ENCODE data around the gene SCAMP5.
A peak's percentile ranks its signal among the peaks of the same experiment; 100 is the strongest.

Gene SCAMP5

DNA sequence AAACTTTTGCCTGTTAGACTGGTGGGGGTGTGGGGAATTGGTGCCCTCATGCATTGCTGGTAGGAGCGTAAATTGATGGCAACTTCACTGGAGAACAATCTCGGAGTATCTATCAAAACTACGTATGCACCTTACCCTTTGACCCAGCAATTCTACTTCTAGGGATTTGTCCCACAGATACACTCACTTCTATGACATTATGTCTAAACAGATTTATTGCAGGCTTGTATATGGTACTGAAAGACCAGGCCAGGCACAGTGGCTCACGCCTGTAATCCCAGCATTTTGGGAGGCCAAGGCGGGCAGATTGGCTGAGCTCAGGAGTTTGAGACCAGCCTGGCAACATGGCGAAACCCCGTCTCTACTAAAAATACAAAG is 58.4 kb downstream of the SCAMP5 start:
- DNase-seq (ENCODE audit: low spot score in 2 of 2) (no peak), ATAC-seq (ENCODE audit: low read depth) (no peak)
- H3K9me3 Mint-ChIP-seq, result no peaks in the 10 kb centered on the region
- no peak overlapping the region for H3K27ac Mint-ChIP-seq
- H3K4me1 Mint-ChIP-seq, result no peaks in the 10 kb centered on the region
- H3K36me3 Mint-ChIP-seq, result peaks cover 3% of the 10 kb centered on the region
- no peaks in the 10 kb centered on the region for H3K27me3 Mint-ChIP-seq
- H3K4me3 Mint-ChIP-seq, result no peak overlapping the region

DNA sequence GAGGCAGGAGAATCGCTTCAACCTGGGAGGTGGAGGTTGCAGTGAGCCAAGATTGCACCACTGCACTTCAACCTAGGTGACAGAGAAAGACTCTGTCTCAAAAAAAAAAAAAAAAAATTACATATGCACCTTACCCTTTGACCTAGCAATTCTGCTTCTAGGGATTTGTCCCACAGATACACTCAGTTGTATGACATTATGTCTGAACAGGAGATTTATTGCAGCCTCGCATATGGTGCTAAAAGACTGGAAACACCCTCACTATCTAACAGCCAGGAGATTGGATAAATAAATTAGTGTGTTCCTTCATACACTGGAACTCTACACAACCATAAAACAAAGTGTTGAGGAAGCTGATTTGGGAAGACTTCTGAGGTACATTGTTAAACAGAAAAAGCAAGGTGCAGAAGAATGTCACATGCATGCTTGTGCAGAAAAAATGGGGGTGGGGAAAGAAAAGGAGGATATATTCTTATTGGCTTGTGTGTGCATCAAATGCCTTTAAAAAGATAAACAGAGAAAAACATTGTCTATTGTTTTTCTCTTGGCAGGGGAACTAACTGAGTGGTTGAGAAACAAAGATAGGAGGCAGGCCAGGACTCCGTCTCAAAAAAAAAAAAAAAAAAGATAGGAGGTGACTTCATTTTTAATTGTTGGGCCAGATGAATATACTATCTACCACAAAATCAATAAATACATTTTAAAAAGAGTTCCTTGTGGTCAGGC is 59.0 kb downstream of the SCAMP5 start:
- no peak for ATAC-seq (ENCODE audit: low read depth)
- Mint-ChIP-seq H3K4me3 (no peak overlapping the region), H3K27me3 (no peaks in the 10 kb centered on the region), H3K36me3 (peaks cover 3% of the 10 kb centered on the region), H3K4me1 (no peaks in the 10 kb centered on the region), H3K27ac (no peak overlapping the region), H3K9me3 (no peaks in the 10 kb centered on the region)
- DNase-seq (ENCODE audit: low spot score in 2 of 2), result no peak

GRCh38 chr15:75056036-75056435 is 60.7 kb downstream of the SCAMP5 start:
- Mint-ChIP-seq H3K27me3 (no peaks in the 10 kb centered on the region), H3K27ac (no peak overlapping the region), H3K4me1 (no peaks in the 10 kb centered on the region), H3K4me3 (no peak overlapping the region), H3K9me3 (no peaks in the 10 kb centered on the region), H3K36me3 (peaks cover 3% of the 10 kb centered on the region)
- ATAC-seq (ENCODE audit: low read depth) (no peak), DNase-seq (ENCODE audit: low spot score in 2 of 2) (no peak)

- Mint-ChIP-seq H3K9me3 (no peaks in the 10 kb centered on the region), H3K27ac (no peak overlapping the region), H3K27me3 (no peaks in the 10 kb centered on the region), H3K4me3 (no peak overlapping the region), H3K36me3 (peaks cover 2% of the 10 kb centered on the region), H3K4me1 (no peaks in the 10 kb centered on the region)
- ATAC-seq (ENCODE audit: low read depth) (no peak), DNase-seq (ENCODE audit: low spot score in 2 of 2) (no peak)
These were observed 63.0 kb downstream of the SCAMP5 start for GRCh38 chr15:75058127-75058905.

DNA sequence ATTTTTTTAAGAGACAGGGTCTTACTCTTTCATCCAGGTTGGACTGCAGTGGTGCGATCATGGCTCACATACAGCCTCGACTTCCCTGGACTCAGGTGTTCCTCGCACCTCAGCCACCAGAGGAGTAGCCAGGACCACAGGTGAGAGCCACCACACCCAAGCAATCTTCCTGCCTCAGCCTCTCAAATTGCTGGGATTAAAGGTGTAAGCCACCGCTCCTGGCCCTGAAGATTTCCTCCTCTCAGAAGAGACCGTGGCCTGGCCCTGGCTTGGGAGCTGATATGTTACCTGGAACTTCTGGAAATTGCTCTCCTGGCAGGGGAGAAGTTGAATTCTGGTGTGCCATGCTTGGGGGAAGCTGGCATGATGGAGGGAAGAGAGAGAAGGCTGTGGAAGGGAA is 64.2 kb downstream of the SCAMP5 start:
- no peak overlapping the region for H3K4me3 Mint-ChIP-seq
- H3K27ac Mint-ChIP-seq, result no peak overlapping the region
- no peaks in the 10 kb centered on the region for H3K4me1 Mint-ChIP-seq
- peaks cover 2% of the 10 kb centered on the region for H3K36me3 Mint-ChIP-seq
- DNase-seq (ENCODE audit: low spot score in 2 of 2) (no peak), ATAC-seq (ENCODE audit: low read depth) (no peak)
- no peaks in the 10 kb centered on the region for H3K27me3 Mint-ChIP-seq
- no peaks in the 10 kb centered on the region for H3K9me3 Mint-ChIP-seq

DNA sequence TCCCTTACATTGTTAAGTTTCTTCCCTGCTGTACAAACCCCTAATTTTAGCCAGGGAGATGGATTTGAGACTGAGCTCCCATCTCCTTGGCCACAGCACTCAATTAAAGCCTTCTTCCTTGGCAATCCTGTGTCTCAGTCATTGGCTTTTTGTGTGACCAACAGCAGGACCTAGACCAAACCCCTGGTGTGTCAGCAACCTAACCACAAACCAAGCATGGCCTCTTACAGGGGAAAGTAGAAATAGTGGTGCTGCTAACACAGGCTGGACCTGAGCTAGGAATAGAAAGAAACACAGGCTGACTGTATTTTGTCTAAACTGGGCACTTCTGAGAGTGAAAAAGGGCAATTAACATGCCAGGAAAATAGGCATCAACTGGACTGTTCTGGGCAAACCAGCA is 65.9 kb downstream of the SCAMP5 start:
- ATAC-seq (ENCODE audit: low read depth) (no peak), DNase-seq (ENCODE audit: low spot score in 2 of 2) (no peak)
- no peaks in the 10 kb centered on the region for H3K27me3 Mint-ChIP-seq

GRCh38 chr15:75062706-75063105 is 67.3 kb downstream of the SCAMP5 start:
- no peak for DNase-seq (ENCODE audit: low spot score in 2 of 2)
- H3K4me3 Mint-ChIP-seq, result no peak overlapping the region
- no peak for ATAC-seq (ENCODE audit: low read depth)
- peaks cover 2% of the 10 kb centered on the region for H3K9me3 Mint-ChIP-seq
- peaks cover 8% of the 10 kb centered on the region for H3K4me1 Mint-ChIP-seq
- no peak overlapping the region for H3K27ac Mint-ChIP-seq
- peaks cover 3% of the 10 kb centered on the region for H3K36me3 Mint-ChIP-seq
- no peaks in the 10 kb centered on the region for H3K27me3 Mint-ChIP-seq

More for the DNA sequence above, 65.9 kb downstream of the SCAMP5 start:
- Mint-ChIP-seq H3K4me1 (peaks cover 5% of the 10 kb centered on the region), H3K27ac (no peak overlapping the region), H3K4me3 (no peak overlapping the region), H3K36me3 (peaks cover under 1% of the 10 kb centered on the region), H3K9me3 (no peaks in the 10 kb centered on the region)

- peaks cover 2% of the 10 kb centered on the region for H3K9me3 Mint-ChIP-seq
- H3K27me3 Mint-ChIP-seq, result no peaks in the 10 kb centered on the region
- no peak overlapping the region for H3K4me3 Mint-ChIP-seq
- peaks cover 10% of the 10 kb centered on the region for H3K4me1 Mint-ChIP-seq
- no peak for DNase-seq (ENCODE audit: low spot score in 2 of 2)
- H3K36me3 Mint-ChIP-seq, result peaks cover 3% of the 10 kb centered on the region
- no peak overlapping the region for H3K27ac Mint-ChIP-seq
- no peak for ATAC-seq (ENCODE audit: low read depth)
These were observed 68.0 kb downstream of the SCAMP5 start for GRCh38 chr15:75063338-75063737.

- Mint-ChIP-seq H3K4me3 (no peak overlapping the region), H3K9me3 (peaks cover 2% of the 10 kb centered on the region), H3K4me1 (peaks cover 13% of the 10 kb centered on the region), H3K27ac (no peak overlapping the region), H3K36me3 (peaks cover 3% of the 10 kb centered on the region), H3K27me3 (no peaks in the 10 kb centered on the region)
- ATAC-seq (ENCODE audit: low read depth), result no peak
- DNase-seq (ENCODE audit: low spot score in 2 of 2), result no peak
These were observed 68.5 kb downstream of the SCAMP5 start for GRCh38 chr15:75063889-75064288.

- Mint-ChIP-seq H3K4me1 (peaks cover 21% of the 10 kb centered on the region), H3K27me3 (no peaks in the 10 kb centered on the region), H3K36me3 (peaks cover 3% of the 10 kb centered on the region), H3K4me3 (no peak overlapping the region), H3K27ac (no peak overlapping the region), H3K9me3 (peaks cover 2% of the 10 kb centered on the region)
- ATAC-seq (ENCODE audit: low read depth) (no peak), DNase-seq (ENCODE audit: low spot score in 2 of 2) (no peak)
These were observed 69.5 kb downstream of the SCAMP5 start for GRCh38 chr15:75064846-75065245.

- peaks cover 2% of the 10 kb centered on the region for H3K9me3 Mint-ChIP-seq
- DNase-seq (ENCODE audit: low spot score in 2 of 2), result no peak
- no peak overlapping the region for H3K4me3 Mint-ChIP-seq
- H3K4me1 Mint-ChIP-seq, result peaks cover 22% of the 10 kb centered on the region
- H3K27ac Mint-ChIP-seq, result no peak overlapping the region
- ATAC-seq (ENCODE audit: low read depth), result no peak
- no peaks in the 10 kb centered on the region for H3K27me3 Mint-ChIP-seq
- H3K36me3 Mint-ChIP-seq, result peaks cover 3% of the 10 kb centered on the region
These were observed 70.1 kb downstream of the SCAMP5 start for GRCh38 chr15:75065467-75065850.

DNA sequence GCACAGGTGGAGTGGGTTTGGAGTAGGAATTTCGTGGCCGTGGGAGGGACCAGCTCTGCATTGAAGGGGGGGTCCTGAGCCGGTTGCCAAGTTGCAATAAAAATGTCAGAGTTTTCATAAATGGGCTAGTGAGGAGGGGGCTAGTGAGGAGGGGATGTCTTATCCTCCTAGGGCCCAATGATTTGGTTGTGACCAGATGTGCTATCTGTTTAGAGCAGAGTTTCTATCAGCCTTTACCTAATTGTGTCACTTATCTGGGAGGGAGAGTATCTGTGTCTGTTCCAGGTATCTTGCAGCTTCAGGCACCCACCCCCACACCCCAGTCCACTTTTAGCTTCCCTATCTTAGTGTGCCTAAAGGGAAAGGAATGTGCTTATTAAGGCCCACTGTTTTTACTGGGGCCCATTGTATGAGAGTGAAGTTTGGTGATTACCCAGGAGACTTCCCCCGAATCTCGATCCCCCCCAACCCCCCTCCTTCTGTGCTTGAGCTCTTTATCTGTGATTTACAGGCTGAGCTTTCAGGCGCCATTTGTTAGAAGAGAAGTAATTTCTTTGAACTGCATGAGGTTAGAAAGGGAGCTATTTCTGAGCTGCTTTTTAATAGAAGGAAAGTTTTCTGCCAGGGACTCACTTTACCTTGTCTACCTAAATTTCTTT is 70.6 kb downstream of the SCAMP5 start:
- ATAC-seq (ENCODE audit: low read depth), result no peak
- H3K36me3 Mint-ChIP-seq, result peaks cover 3% of the 10 kb centered on the region
- no peaks in the 10 kb centered on the region for H3K27me3 Mint-ChIP-seq
- H3K4me3 Mint-ChIP-seq, result no peak overlapping the region
- peak overlapping the region; percentile 56 for H3K27ac Mint-ChIP-seq
- H3K9me3 Mint-ChIP-seq, result peaks cover 2% of the 10 kb centered on the region
- DNase-seq (ENCODE audit: low spot score in 2 of 2), result no peak
- H3K4me1 Mint-ChIP-seq, result peaks cover 27% of the 10 kb centered on the region

DNA sequence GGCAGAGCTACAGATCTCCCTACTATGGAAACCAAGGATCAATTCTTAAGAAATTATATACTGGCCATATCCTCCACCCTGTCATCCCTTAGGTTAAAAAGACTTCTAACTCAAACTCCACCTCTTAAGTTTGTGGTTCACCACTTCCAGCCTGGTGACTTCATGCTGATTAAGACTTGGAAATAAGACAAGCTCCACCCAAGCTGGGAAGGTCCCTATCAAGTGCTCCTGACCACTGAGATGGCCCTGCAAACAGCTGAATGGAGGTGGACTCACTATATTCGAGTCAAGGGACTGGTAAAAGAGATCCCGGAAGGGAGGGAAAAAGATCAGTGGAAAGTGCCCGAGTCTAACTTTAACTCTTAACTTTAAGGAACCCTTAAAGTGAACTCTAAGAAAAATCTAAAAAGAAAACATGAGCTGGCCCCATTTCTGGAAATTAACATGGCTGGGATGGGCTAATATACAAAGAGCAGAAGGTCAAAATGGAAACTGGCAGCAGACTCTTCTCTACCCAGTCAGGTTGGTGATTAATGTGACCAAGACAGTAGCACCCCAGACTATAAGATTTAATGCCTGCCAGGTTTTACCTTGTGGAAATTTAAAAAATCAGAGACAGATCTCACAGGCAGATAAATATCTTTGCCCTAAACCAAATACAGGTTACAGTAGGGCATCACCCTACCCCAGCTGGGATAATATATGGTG is 71.9 kb downstream of the SCAMP5 start:
- DNase-seq (ENCODE audit: low spot score in 2 of 2) (no peak), ATAC-seq (ENCODE audit: low read depth) (no peak)
- peaks cover 3% of the 10 kb centered on the region for H3K36me3 Mint-ChIP-seq
- peaks cover 37% of the 10 kb centered on the region for H3K4me1 Mint-ChIP-seq
- no peak overlapping the region for H3K4me3 Mint-ChIP-seq
- H3K27me3 Mint-ChIP-seq, result no peaks in the 10 kb centered on the region
- peaks cover 2% of the 10 kb centered on the region for H3K9me3 Mint-ChIP-seq
- peak overlapping the region; percentile 56 for H3K27ac Mint-ChIP-seq

GRCh38 chr15:75068748-75069147 is 73.4 kb downstream of the SCAMP5 start:
- ATAC-seq (ENCODE audit: low read depth), result no peak
- no peak for DNase-seq (ENCODE audit: low spot score in 2 of 2)
- H3K27ac Mint-ChIP-seq, result peak overlapping the region; percentile 48
- H3K4me1 Mint-ChIP-seq, result peaks cover 44% of the 10 kb centered on the region
- H3K27me3 Mint-ChIP-seq, result no peaks in the 10 kb centered on the region
- peak overlapping the region; percentile 9 for H3K4me3 Mint-ChIP-seq
- peaks cover 3% of the 10 kb centered on the region for H3K36me3 Mint-ChIP-seq
- peaks cover 2% of the 10 kb centered on the region for H3K9me3 Mint-ChIP-seq

Data from memory B cell (primary cell).